HG03571 (cell line): ENCODE data around the gene SEBOX.

Experiments
- ATAC-seq: cut with Tn5 transposase; IDR thresholded peaks from one replicate; pipeline ENCODE4 v1.9.1; 2021; ENCODE audit not compliant: unreplicated experiment

Gene SEBOX, protein sequence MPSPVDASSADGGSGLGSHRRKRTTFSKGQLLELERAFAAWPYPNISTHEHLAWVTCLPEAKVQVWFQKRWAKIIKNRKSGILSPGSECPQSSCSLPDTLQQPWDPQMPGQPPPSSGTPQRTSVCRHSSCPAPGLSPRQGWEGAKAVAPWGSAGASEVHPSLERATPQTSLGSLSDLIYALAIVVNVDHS

DNA sequence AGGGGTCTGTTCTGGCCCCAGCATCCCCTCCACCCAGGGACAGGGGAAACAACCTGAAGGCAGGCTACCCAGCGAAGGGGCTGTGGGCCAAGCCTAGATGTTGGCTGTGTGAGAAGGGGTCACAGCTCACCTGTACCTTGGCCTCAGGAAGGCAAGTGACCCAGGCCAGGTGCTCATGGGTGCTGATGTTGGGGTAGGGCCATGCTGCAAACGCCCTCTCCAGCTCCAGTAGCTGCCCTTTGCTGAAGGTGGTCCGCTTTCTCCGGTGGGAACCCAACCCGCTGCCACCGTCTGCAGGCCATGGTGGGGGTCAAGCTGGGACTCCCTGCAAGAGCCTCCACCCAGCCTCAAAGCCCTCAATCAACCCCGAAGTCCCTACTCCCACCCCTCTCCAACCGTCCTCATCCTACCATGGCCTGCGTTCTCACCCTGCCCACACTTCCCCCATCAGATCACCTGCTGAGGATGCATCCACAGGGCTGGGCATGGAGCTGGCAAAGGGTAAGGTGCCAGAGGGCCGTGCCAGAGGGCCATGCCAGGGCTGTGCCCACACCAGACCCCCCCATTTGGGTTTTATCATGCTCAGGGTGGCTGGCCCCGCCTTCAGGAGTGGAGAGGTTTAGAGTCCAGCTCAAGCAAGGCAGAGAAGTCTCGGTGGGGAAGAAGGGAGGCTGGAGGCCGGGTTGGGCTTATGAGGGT is at the start of gene SEBOX:
TSS of gene SEBOX (minus strand) at position 535 of the 699 bp plus-strand sequence. CDS start at position 487, 48 bp downstream.
- ATAC-seq, result no peak

DNA sequence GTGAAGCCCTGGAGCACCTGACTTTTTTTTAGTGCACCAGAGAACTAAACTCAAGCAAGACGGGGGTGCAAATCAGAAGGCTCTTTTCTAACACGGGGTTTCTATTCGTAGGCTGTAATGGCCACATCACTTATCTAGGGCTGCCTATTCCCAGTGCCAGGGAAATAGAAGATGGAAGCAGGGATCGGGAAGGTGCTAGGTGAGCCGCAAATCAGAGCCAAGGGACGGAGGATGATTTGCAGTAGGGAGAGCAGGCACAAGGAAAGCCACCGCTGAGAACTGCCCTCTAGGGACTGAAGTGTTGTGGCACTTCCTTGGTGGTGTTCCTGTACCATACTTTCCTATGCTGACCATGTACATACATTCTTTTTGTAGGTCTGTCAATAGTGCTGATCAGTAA is 48.8 kb upstream of the SEBOX start:
- no peak for ATAC-seq

DNA sequence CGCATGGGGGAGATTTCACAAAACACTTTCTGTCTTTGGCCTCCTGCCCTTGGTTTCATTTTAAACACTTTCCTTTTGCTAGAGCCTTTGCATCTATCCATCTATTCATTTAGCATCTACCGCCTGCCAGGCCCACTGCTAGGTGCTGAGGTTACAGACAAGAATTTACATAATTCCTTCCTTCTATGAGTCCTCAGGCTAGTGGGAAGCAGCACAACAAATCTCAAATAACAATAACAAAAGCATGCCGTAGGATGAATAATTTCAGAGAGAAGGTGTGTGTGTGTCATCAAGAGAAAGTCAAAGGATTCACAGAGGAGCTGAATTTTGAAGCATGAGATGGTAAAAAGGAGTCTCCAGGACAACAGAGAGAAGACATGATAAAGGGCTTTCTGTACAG is 47.1 kb upstream of the SEBOX start:
- no peak for ATAC-seq

DNA sequence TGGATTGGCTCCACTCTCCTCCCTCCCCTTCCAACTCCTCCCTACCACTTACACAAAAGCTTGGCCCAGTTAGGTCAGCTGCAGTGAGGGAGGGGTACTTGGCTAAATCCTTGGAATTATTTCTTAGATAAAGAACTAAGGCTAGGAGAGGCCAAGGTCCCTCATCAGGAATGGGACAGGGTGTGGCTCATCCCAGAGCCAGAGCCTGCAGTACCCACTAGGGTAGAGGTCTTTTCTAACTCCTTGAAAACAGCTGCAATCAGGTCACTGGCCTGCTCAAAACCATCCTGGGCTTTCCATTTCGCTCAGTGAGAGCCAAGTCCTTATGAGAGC is 42.9 kb upstream of the SEBOX start:
- ATAC-seq, result no peak

DNA sequence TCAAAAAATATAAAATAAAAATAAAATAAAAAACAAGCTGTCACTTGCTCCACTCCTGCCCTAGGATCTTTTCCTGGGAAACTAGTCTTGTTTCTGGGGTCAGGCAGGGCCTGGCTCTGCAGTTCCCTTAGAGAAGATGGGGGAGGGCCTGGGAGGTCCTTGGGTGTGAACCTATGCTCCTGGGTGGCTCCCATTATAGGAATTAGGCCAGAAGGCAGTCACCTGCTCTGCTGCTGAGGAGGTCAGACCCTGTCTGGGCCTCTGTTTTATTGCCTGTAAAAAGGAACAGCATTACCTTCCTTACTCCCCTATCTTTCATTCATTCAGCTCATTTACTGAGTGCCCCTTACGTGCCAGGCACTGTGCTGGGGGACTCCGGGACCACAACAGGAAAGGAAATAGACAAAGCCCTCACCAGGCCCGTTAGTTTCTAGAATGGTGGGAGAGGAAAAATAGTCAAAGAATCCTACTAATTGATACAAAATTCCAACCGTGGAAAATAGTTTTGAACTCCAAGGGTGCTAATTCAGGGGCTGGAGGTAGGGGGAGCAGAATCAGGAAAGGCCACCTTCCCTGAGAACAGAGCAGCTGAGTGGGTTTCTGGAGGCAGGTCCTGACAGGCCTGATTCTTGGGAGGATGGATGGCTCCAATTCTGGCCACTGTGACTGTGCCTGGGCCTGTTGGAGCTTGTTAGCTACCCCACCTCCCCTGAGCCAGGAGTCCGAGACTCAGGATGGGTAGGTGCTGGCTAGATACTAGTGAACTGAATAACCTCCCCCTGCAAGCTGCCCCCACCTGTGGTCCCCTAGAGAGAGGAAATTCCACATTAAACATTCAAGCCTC is 42.4 kb upstream of the SEBOX start:
- no peak for ATAC-seq

DNA sequence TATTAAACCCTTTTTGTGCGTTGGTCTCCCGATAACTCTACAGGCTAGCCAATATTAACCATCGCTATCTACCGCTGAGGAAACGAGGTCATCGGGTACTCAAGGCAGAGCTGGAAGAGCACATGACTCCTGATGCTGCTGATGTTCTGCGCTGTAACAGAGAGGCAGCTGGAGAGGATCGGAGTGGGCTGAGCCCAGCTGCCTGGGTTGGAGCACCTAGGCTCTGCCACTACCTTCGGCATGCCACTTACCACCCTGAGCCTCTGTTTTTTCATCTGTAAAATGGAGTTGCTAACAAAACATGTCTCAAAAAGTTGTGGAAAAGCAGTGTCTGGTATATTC is 41.4 kb upstream of the SEBOX start:
- no peak for ATAC-seq

DNA sequence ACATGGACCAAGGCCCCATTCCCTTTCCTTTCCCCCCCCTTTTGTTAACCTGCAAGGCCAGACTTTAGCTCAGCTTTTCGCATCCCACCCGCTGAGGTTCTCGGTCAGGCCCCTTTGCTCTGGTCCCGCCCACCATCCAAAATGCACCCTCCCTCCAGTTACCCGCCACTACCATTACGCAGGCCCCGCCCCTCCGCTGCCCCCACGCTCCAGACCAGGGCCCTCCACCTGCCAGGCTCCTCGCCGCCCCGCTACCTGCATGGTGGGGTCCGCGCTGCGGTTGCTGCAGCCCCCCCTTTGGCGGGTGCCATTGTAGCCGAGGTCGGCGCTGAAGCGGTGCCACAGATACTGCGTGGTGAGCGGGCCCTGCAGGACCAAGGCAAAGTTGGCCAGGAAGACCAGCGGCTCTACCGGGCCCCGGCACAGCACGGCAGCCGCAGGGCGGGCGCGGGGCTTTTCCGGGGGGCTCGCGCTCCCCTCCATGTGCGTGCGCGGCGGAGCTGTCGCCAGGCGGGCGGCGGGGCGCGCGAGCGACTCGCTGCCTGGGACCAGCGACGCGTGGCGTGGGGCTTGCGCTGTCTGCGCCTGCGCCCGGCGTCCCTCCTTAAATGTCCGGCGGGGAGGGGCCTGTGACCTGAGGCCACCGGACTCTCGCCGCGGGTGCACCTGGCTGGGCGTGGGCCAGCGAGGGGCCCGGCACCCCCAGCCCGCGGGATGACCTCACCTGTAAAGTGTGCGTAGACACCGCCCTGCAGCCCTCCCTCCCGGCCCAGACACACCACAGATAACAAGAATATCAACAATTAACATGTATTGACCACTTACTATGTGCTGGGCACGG is 40.9 kb upstream of the SEBOX start, which contains the start of gene SLC46A1:
TSS of gene SLC46A1 (minus strand) at position 581 of the 841 bp plus-strand sequence. CDS start at position 483, 98 bp downstream.
- ATAC-seq, result peak; percentile 51

DNA sequence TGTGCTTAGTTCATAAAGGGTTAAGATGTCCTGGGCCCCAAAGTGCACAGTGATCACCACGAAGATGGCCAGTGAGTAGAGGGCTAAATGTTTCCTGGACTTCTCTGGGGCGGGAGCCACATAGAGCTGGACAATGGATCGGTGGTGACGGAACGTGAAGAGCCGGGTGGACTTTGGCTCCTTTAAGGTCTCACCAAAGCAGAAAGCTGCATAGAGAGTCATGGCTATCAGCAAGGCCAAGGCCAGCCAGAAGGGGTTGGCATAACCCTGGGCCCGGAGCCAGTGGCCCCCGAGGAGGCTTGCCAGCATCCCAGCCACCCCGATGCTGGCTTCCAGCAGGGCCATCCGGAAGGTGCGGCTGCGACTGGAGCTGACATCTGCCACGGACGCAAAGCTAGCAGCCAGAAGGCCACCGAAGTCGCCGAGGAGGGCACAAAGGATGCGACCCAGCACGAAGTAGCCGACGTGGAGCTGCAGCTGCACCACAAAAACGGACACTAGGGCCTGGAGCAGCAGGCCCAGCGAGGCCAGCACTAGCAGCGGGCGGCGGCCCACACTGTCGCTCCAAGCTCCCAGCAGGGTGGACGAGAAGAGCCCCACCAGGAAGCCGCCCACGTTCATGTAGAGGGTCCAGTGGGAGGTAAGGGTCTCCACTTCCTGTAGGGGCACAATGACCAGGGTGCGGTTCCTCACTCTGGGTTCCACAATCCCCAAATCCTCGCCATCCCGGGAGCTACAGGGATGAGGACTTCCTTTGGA is 40.0 kb upstream of the SEBOX start:
- no peak for ATAC-seq

DNA sequence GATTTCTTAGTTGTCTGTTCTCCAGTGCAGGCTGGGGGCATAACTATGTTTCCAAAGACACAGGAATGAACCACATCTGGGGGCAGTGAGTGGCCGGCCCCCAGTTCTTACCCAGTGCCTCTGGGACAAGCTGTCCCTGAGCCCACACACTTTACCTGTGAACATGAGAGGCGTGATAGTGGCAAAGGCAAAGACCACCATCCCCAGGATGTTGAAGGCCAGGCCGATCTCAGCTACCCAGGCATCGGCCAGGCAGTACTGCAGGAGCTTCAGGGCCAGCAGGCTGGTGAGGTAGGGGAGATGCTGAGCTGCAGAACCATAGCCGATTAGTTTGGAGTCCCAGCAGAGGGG is 39.4 kb upstream of the SEBOX start:
- no peak for ATAC-seq

DNA sequence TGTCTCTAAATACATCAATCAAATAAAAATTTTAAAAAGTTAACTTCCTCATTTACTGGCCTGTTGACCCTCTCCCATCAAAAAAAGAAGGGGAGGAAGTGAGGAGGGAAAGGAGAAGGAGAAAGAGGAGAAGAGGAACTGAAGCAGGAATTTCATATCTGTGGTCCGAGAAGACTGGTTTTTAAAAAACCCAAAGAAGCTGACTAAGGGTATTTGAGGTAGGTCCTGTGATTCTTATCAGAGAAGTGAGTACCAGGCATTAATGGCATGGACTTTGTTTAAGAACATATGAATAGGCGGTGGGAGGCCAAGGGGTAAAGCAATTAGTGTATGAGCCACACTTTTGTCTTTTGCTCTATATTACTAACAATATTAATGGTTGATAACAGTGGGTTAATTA is 39.0 kb upstream of the SEBOX start:
- no peak for ATAC-seq

DNA sequence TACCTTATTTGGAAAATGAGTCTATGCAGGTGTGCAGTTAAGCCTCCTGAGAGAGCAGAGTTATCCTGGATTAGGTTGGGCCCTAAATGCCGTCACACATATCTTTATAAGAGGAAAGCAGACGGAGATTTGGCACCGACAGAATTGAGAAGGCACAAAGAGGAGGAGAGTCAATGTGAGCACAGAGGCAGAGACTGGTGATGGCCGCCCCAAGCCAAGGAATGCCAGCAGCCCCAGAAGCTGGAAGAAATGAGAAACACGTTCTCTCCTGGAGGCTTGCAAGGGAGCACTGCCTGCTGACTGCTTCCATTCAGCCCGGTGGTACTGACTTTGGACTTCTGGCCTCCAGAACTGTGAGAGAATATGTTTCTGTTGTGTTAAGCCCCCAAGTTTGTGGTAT is 37.8 kb upstream of the SEBOX start:
- no peak for ATAC-seq

DNA sequence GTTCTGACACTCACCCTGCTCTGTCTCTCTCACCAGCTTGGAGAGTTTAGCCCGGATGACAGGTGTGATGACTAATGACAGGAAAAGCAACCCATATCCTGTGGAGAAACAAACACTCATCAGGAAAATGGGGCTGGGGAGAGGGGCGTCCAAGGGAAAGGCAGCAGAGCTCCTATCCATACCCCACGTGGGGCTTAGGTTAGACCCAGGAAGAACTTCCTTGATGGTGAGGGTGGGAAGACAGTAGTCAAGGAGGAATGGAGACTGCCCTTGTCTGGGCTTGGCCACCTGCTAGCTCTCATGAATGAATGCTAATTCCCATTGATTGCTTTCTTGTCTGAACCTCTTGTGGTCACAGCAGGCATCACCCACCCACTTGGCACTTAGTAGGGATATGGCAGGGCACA is 37.2 kb upstream of the SEBOX start:
- no peak for ATAC-seq

DNA sequence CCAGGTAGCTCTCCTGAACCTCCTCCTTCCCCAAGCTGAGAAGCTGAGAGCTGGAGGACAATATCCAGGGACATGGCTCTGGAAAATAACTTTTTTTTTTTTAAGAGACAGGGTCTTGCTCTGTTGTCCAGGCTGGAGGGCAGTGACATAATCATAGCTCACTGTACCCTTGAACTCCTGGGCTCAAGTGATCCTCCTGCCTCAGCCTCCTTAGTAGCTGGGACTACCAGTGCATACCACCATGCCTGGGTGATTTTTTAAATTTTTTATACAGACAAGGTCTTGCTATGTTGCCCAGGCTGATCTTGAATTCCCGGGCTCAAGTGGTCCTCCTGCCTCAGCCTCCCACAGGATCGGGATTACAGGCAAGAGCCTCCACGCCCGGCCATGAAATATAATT is 34.8 kb upstream of the SEBOX start:
- ATAC-seq, result no peak

DNA sequence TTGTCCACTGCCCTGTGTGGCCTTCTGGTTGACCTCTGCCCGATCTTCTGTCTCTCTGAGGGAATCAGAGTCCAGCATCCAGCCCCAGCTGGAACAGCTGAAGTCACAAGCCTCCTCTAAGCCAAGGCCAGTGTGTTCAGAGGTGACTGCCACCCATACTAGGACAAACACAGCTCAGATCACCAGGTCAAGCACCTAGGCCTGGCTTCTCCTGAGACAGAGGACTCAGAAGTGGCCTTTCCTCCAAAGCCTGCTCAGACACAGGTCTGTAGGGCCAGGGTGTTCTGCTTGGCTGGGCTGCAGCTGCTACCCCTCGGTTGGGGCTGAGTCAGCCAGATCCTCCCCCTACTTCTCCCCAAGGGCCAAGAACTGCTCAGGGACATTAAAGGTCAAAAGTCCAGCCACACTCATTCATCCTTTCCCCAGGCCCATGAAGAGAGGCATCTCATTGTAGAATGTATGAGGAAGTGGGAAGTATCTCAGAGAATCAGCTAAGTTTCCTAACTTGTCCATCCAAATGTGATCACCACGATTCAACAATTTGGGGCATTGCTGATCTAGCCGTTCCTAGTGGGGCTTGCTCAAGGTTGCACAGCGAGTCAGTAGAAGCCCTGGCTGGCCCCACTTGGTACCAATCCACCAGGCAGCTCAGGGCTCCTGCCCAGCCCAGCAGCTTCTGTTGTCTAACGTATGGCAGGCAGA is 33.4 kb upstream of the SEBOX start:
- no peak for ATAC-seq

DNA sequence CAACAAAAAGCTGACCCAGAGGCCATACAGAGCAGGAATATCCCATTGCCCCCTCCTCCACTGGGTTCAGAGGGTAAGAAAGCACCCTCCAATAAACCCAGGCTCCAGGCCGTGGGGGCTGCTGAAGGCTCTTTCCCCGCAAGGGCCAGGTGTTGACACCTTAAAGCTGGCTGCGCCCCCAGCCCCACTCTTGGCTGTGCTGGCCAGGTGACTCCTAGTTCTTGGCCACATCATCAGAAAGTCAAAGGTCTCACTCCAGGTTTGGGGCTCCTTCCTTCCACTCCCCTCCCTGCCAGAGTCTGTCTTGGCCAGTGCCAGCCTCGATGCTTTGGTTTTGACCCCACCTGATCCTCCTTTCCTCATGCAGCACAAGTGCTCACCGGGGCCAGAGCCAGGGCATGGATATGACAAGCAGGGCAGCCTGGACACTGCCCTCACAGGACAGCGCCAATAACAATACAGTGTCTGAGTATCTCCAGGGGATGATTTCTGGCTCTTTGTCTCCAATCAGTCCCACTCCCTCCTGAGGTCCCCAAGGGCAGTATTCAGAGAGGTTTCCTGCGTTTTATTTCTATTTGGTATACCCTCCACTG is 32.8 kb upstream of the SEBOX start:
- no peak for ATAC-seq

DNA sequence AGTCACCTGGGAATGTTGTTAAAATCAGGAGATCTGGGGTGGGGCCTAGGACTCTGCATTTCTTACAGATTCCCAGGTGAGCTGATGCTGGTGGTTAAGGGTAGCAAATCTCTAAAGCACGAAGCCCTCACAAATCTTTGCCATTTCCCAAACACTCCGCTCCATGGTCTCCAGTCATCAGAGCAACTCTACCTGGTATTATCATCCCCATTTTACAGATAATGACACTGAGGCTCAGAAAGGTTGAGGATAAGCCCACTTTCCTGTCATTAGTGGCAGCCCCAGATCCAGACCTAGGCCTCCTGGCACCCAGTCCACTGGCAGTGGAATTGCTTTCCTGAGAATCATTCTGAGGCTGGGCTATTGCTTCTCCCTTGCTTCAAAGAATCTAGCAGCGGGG is 32.3 kb upstream of the SEBOX start:
- no peak for ATAC-seq

DNA sequence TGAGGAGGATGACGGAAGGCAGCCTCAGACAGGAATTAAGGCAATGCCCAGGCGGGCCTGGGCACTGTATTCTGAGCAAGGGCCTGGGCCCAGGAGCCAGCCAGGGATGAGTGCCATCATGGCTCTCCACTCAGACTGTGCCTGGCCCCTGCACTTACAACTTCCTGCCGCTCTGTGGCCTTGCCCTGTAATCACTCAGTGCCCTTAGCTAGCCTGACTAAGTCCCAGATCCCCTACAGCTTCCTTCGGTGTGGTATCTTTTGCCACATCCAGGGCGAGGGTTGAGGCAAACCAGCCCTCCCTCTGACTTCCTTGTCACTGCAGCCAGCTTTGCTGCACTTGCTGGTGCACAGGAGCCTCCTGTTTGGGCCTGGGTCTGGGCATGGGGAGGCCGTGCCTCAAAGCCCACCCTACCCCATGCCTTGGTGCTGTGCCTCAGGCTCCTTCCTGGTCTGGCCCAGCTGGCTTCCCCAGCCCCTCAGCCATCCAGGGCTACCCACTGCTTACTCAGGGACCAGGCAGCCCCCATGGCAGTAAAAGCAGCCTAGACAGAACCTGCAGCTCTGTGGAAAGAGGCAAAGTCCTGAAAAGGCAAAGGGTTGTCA is 31.7 kb upstream of the SEBOX start:
- ATAC-seq, result no peak

DNA sequence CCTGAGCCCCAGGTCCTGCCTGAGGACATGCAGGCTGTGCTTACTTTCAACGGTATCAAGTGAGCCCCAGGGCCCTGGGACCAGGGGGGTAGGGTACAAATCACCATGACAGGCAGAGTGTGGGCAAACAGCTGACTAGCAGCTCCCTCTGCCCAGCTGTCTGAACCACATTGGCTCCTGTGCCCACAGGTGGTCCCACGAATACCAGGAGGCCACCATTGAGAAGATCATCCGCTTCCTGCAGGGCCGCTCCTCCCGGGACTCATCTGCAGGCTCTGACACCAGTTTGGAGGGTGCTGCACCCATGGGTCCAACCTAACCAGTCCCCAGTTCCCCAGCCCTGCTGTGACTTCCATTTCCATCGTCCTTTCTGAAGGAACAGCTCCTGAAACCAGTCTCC is 31.0 kb upstream of the SEBOX start:
- ATAC-seq, result no peak

DNA sequence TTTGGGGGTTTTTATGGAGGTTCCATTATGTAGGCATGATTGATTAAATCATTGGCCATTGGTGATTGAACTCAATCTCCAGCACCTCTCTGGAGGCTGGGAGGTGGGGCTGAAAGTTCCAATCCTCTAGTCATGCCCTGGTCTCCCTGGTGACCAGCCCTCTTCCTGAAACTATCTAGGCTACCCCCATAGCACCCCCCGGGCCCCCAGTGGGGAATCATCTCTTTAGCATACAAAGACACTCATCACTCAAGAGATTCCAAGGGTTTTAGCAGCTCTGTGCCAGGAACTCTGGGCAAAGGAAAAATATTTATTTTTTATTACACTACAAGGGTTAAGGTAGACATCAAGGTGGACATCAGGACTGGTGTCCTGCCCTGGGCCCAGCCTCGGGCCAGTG is 30.4 kb upstream of the SEBOX start:
- ATAC-seq, result no peak
